OCI-LY7 (cell line): ENCODE results near the gene PIK3IP1. TPM values are rescaled to one million over a fixed set of nuclear protein-coding genes. Genes with fewer than 3 reads are reported as not detected.

ENCODE experiments used
- BruUV-seq: library from RNA; stranded (reverse); fragments of 400-500 nt; replicated peaks from 2 replicates; lab custom pipeline; 2021; lab: Mats Ljungman, UMichigan
- CTCF ChIA-PET: fragments of 300-600 bp; sonication (Branson Sonifier 250); formaldehyde crosslinking; loops from one replicate; lab custom pipeline; 2022; ENCODE audit warnings: antibody characterized with exemption; ENCODE audit not compliant: unreplicated experiment; lab: Charles Lee
- POLR2A ChIA-PET: fragments of 300-600 bp; sonication (Branson Sonifier 250); formaldehyde crosslinking; loops from one replicate; lab custom pipeline; 2022; ENCODE audit warnings: antibody characterized with exemption; lab: Charles Lee
- DNase-seq: peaks from one replicate; pipeline ENCODE4 v3.0.0-alpha.2; 2015; ENCODE audit warnings: low spot score
- H2AFZ ChIP-seq: fragments of 200-600 bp; sonication (generic), shearing (Covaris generic); 2 replicates; pipeline ENCODE4 v1.6.1; 2014; ENCODE audit warnings: mild to moderate bottlenecking, antibody characterized with exemption, low read length, moderate library complexity
- H3K27ac ChIP-seq: fragments of 200-600 bp; sonication (generic); 2 replicates; pipeline ENCODE4 v1.5.1; 2014; ENCODE audit warnings: mixed run types, low read depth, mild to moderate bottlenecking, moderate library complexity, low read length, inconsistent platforms; ENCODE audit not compliant: poor library complexity, severe bottlenecking
- H3K36me3 ChIP-seq: fragments of 200-600 bp; sonication (generic); 2 replicates; pipeline ENCODE4 v1.6.1; 2014; ENCODE audit warnings: mild to moderate bottlenecking, antibody characterized with exemption, low read length, moderate library complexity, mixed read lengths; ENCODE audit not compliant: insufficient read depth
- H3K4me1 ChIP-seq: fragments of 200-600 bp; sonication (generic); 2 replicates; pipeline ENCODE4 v1.5.1; 2014; ENCODE audit warnings: mild to moderate bottlenecking, low read length; ENCODE audit not compliant: insufficient read depth, poor library complexity, severe bottlenecking
- H3K4me2 ChIP-seq: fragments of 200-600 bp; sonication (generic); 2 replicates; pipeline ENCODE4 v1.6.1; 2014; ENCODE audit warnings: mild to moderate bottlenecking, low read length
- H3K4me3 ChIP-seq: fragments of 200-600 bp; sonication (generic); 2 replicates; pipeline ENCODE4 v1.5.1; 2014; ENCODE audit warnings: mild to moderate bottlenecking, low read depth, low read length; ENCODE audit not compliant: poor library complexity, severe bottlenecking
- H3K79me2 ChIP-seq: fragments of 200-600 bp; sonication (generic); 2 replicates; pipeline ENCODE4 v1.6.1; 2016; ENCODE audit warnings: low read depth, mild to moderate bottlenecking, low read length, moderate library complexity, mixed read lengths; ENCODE audit not compliant: insufficient read depth
- H3K9me2 ChIP-seq: fragments of 200-600 bp; sonication (generic); 2 replicates; pipeline ENCODE4 v1.6.1; 2016; ENCODE audit warnings: mild to moderate bottlenecking, low read length, mixed read lengths; ENCODE audit not compliant: insufficient read depth
- H3K9me3 ChIP-seq: fragments of 200-600 bp; sonication (generic); 2 replicates; pipeline ENCODE4 v1.6.1; 2014; ENCODE audit warnings: mild to moderate bottlenecking, mixed run types, low read length, mixed read lengths
- H4K20me1 ChIP-seq: fragments of 200-600 bp; sonication (generic); 2 replicates; pipeline ENCODE4 v1.6.1; 2014; ENCODE audit warnings: mild to moderate bottlenecking, antibody characterized with exemption, low read length, moderate library complexity, mixed read lengths; ENCODE audit not compliant: insufficient read depth
- CTCF ChIP-seq: fragments of 200-600 bp; sonication (generic); conservative IDR thresholded peaks from 2 replicates; pipeline ENCODE4 v1.5.1; 2014; ENCODE audit warnings: mild to moderate bottlenecking, antibody characterized with exemption, low read length, moderate library complexity, mixed read lengths
- EZH2phosphoT487 ChIP-seq: fragments of 200-600 bp; sonication (generic); IDR thresholded peaks from 2 replicates; pipeline ENCODE4 v1.6.1; 2018; ENCODE audit warnings: low read depth, borderline replicate concordance, mild to moderate bottlenecking, mixed run types, antibody characterized with exemption, low read length, moderate library complexity, mixed read lengths
- intact Hi-C: fragments of 100-400 bp; cut with micrococcal nuclease; formaldehyde crosslinking; loops from one replicate; pipeline ENCODE4 v1.10.0; 2022; ENCODE audit not compliant: unreplicated experiment
- total RNA-seq, 2 experiments: library from RNA; depleted of rRNA in 1 of 2; stranded (reverse); fragments of >200 nt in 1 of 2; shearing (Covaris generic) in 1 of 2; gene quantifications; 2 replicates each; pipeline ENCODE4 v1.2.3, GENCODE V29; 2014 to 2022

PIK3IP1 gene
- total RNA-seq, 2 experiments from 2014 or later, result 17.1 to 20.4 TPM

- ChIA-PET POLR2A (interaction anchor here (0.7 kb wide), 1 partner anchor 213 kb away, joined by 3 read pairs; no protein-coding TSS in a partner anchor), CTCF (no interaction called here)
- peak overlapping the region; percentile 32 for H3K4me3 ChIP-seq
- no peaks in the 10 kb centered on the region for H4K20me1 ChIP-seq
- no peaks in the 10 kb centered on the region for H3K36me3 ChIP-seq
- H2AFZ ChIP-seq, result peak overlapping the region; percentile 40; the same call in 1 of the 2 replicates
- intact Hi-C loops, result no loop called here
- 0 out of 2 replicates have a peak, but pooled peaks cover 5% of the 10 kb centered on the region for H3K9me3 ChIP-seq
- H3K79me2 ChIP-seq, result peaks cover 5% of the 10 kb centered on the region; the same call in 1 of the 2 replicates
- peaks cover 33% of the 10 kb centered on the region for H3K4me1 ChIP-seq
- no peak overlapping the region for H3K27ac ChIP-seq
- H3K9me2 ChIP-seq, result no peaks in the 10 kb centered on the region
- DNase-seq, result no peak
- BruUV-seq, result no TSS peak
- no peak for TF ChIP-seq EZH2phosphoT487
- TF ChIP-seq CTCF, result no peak
- peak overlapping the region; percentile 55 for H3K4me2 ChIP-seq
Measured at GRCh38 chr22:31295360-31295759, 3.1 kb upstream of the PIK3IP1 start.

- H3K36me3 ChIP-seq, result no peaks in the 10 kb centered on the region
- H3K27ac ChIP-seq, result peak overlapping the region; percentile 88
- H3K4me3 ChIP-seq, result peak overlapping the region; percentile 72
- peak overlapping the region; percentile 15; the same call in 1 of the 2 replicates for H2AFZ ChIP-seq
- H3K4me1 ChIP-seq, result peaks cover 67% of the 10 kb centered on the region
- DNase-seq, result peak; percentile 37
- 0 out of 2 replicates have a peak, but pooled peaks cover 5% of the 10 kb centered on the region for H3K9me3 ChIP-seq
- ChIA-PET CTCF (interaction anchor here (0.5 to 1.1 kb wide), 3 partner anchors 22 to 868 kb away, joined by 3 to 4 read pairs (median 4); no protein-coding TSS in a partner anchor), POLR2A (interaction anchor here (0.6 to 4.9 kb wide), 5 partner anchors 10 to 200 kb away, joined by 3 to 18 read pairs (median 3); no protein-coding TSS in a partner anchor)
- intact Hi-C loops, result loop anchor here (1.0 to 5.0 kb wide), 6 partner anchors 22 to 854 kb away; partner anchors contain the start of gene LIMK2
- H3K9me2 ChIP-seq, result no peaks in the 10 kb centered on the region
- peaks cover 19% of the 10 kb centered on the region; the same call in 1 of the 2 replicates for H3K79me2 ChIP-seq
- H3K4me2 ChIP-seq, result peak overlapping the region; percentile 99
- H4K20me1 ChIP-seq, result no peaks in the 10 kb centered on the region
- TSS peak; percentile 65 for BruUV-seq
- no peak for TF ChIP-seq CTCF
- TF ChIP-seq EZH2phosphoT487, result no peak
Measured at GRCh38 chr22:31291481-31292235, 630 bp downstream of the PIK3IP1 start.
